ENCODE results near the gene GPR3.

The GPR3 gene

GRCh38 chr1:27395441-27396195 is 3.2 kb downstream of the GPR3 start:
- 12% methylated on average over 8 of the region's 10 CpGs for WGBS
- no peak overlapping the region for H3K27ac ChIP-seq (ENCODE audit: low read depth, low read length)

DNA sequence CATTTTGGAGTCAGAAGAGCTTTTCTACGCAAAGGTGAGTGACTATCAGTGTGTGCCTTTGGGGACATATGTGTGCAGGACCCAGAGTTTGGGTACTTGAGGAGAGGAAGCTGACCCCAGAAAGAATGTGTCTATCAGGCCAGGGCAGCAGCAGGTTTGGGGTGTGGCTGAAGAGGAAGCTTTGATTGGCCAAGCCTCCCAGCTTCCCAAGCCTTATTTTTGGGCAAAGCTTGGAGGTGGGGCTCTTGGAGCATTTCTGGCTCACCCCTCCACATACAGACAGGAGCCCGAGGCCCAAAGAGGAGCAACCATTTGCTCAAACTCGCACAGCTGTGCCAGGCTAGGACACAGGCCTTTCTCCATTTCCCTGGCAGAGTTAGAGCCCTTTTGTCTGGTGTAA is 4.7 kb downstream of the GPR3 start:
- Histone ChIP-seq H3K9me3 (ENCODE audit: insufficient read depth, low read depth, low read length) (no peaks in the 10 kb centered on the region), H3K27ac (ENCODE audit: low read depth, low read length) (no peak overlapping the region), H3K27me3 (ENCODE audit: insufficient read depth, low read length) (no peaks in the 10 kb centered on the region), H3K4me3 (ENCODE audit: low read length) (no peak overlapping the region), H3K36me3 (ENCODE audit: insufficient read depth, low read length) (no peaks in the 10 kb centered on the region), H3K4me1 (ENCODE audit: insufficient read depth, low read length) (peaks cover 13% of the 10 kb centered on the region), H3K9ac (ENCODE audit: low read depth, low read length) (no peak overlapping the region)
- 93% methylated on average over 3 of the region's 3 CpGs for WGBS

More at GRCh38 chr1:27395441-27396195, 3.2 kb downstream of the GPR3 start:
- Histone ChIP-seq H3K27me3 (ENCODE audit: insufficient read depth, low read length) (no peaks in the 10 kb centered on the region), H3K9me3 (ENCODE audit: insufficient read depth, low read depth, low read length) (no peaks in the 10 kb centered on the region), H3K4me3 (ENCODE audit: low read length) (no peak overlapping the region), H3K36me3 (ENCODE audit: insufficient read depth, low read length) (no peaks in the 10 kb centered on the region), H3K9ac (ENCODE audit: low read depth, low read length) (no peak overlapping the region), H3K4me1 (ENCODE audit: insufficient read depth, low read length) (peaks cover 13% of the 10 kb centered on the region)

- Histone ChIP-seq H3K9ac (ENCODE audit: low read depth, low read length) (no peak overlapping the region), H3K4me3 (ENCODE audit: low read length) (no peak overlapping the region), H3K4me1 (ENCODE audit: insufficient read depth, low read length) (peaks cover 17% of the 10 kb centered on the region), H3K27ac (ENCODE audit: low read depth, low read length) (no peak overlapping the region), H3K27me3 (ENCODE audit: insufficient read depth, low read length) (no peaks in the 10 kb centered on the region), H3K36me3 (ENCODE audit: insufficient read depth, low read length) (no peaks in the 10 kb centered on the region), H3K9me3 (ENCODE audit: insufficient read depth, low read depth, low read length) (no peaks in the 10 kb centered on the region)
- 72% methylated on average over 7 of the region's 7 CpGs for WGBS
Measured at GRCh38 chr1:27397749-27398148, 5.3 kb downstream of the GPR3 start.

GRCh38 chr1:27398405-27399149 is 6.2 kb downstream of the GPR3 start:
- no peaks in the 10 kb centered on the region for H3K9me3 ChIP-seq (ENCODE audit: insufficient read depth, low read depth, low read length)
- no peak overlapping the region for H3K4me3 ChIP-seq (ENCODE audit: low read length)
- no peak overlapping the region for H3K27ac ChIP-seq (ENCODE audit: low read depth, low read length)
- no peaks in the 10 kb centered on the region for H3K36me3 ChIP-seq (ENCODE audit: insufficient read depth, low read length)
- 81% methylated on average over 4 of the region's 4 CpGs for WGBS
- no peak overlapping the region for H3K9ac ChIP-seq (ENCODE audit: low read depth, low read length)
- no peaks in the 10 kb centered on the region for H3K27me3 ChIP-seq (ENCODE audit: insufficient read depth, low read length)
- peaks cover 24% of the 10 kb centered on the region for H3K4me1 ChIP-seq (ENCODE audit: insufficient read depth, low read length)

DNA sequence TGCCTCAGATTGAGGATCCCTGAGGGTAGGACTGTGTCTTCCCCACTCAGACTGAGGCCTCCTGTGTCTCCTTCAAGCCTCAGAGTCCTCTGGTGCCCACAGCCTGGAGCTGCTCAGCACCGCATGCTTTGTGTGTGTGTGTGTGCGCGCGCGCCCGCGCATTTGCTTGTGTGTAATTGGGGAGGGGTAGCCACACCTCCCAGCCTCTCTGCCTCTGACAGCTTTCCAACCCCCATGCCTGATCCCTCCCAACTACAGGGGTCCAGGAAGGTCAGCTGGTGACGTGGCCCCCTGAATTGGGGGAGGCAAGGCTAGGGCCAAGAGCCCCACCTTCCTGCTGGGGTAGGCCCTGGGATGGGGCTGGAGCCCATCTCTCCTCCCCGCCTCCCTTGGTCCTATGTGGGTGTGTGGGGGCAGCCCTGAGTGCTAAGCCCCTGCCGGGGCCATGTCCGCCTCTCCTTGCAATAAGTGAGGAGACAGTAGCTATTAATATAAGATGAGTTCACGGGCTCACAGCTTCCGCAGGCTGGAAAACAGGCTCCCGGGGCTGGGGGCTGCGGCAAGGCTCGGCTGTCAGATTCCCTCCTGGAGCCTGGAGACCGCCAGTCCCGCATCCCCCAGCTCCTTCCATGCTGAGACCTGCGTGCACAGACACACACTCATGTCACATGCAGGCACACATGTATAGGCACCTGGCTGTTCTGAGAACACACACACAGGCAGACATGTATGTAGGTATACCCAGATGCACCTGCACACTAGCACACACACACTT is 7.0 kb downstream of the GPR3 start:
- no peaks in the 10 kb centered on the region for H3K36me3 ChIP-seq (ENCODE audit: insufficient read depth, low read length)
- no peak overlapping the region for H3K4me3 ChIP-seq (ENCODE audit: low read length)
- H3K9me3 ChIP-seq (ENCODE audit: insufficient read depth, low read depth, low read length): no peaks in the 10 kb centered on the region
- H3K9ac ChIP-seq (ENCODE audit: low read depth, low read length): no peak overlapping the region
- 90% methylated on average over 13 of the region's 19 CpGs for WGBS
- no peaks in the 10 kb centered on the region for H3K27me3 ChIP-seq (ENCODE audit: insufficient read depth, low read length)
- H3K27ac ChIP-seq (ENCODE audit: low read depth, low read length): no peak overlapping the region
- H3K4me1 ChIP-seq (ENCODE audit: insufficient read depth, low read length): peaks cover 32% of the 10 kb centered on the region

- Histone ChIP-seq H3K36me3 (ENCODE audit: insufficient read depth, low read length) (no peaks in the 10 kb centered on the region), H3K9me3 (ENCODE audit: insufficient read depth, low read depth, low read length) (no peaks in the 10 kb centered on the region), H3K27ac (ENCODE audit: low read depth, low read length) (no peak overlapping the region), H3K9ac (ENCODE audit: low read depth, low read length) (no peak overlapping the region), H3K4me3 (ENCODE audit: low read length) (no peak overlapping the region), H3K4me1 (ENCODE audit: insufficient read depth, low read length) (peaks cover 41% of the 10 kb centered on the region), H3K27me3 (ENCODE audit: insufficient read depth, low read length) (no peaks in the 10 kb centered on the region)
- WGBS: 64% methylated on average over 13 of the region's 13 CpGs
Measured at GRCh38 chr1:27400082-27400962, 7.9 kb downstream of the GPR3 start.

DNA sequence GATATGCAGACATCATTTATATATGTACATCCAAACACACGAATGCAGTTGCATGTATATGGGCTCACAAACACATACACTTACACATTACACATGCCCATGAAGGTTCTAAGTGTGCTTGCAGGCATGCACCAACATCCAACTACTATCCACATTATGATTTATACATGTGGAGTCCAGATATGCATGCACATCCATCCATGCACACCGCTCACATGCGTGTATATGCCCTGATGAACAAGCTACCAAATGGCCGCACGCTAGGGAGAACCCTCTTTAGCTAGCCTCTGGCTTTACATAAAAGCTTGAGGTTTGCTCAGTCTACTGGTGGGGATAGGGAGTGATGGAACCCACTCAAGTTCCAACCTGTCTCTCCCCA is 8.5 kb downstream of the GPR3 start:
- Histone ChIP-seq H3K27me3 (ENCODE audit: insufficient read depth, low read length) (no peaks in the 10 kb centered on the region), H3K4me1 (ENCODE audit: insufficient read depth, low read length) (peaks cover 44% of the 10 kb centered on the region), H3K27ac (ENCODE audit: low read depth, low read length) (no peak overlapping the region), H3K9ac (ENCODE audit: low read depth, low read length) (no peak overlapping the region), H3K4me3 (ENCODE audit: low read length) (no peak overlapping the region), H3K9me3 (ENCODE audit: insufficient read depth, low read depth, low read length) (no peaks in the 10 kb centered on the region), H3K36me3 (ENCODE audit: insufficient read depth, low read length) (no peaks in the 10 kb centered on the region)
- 92% methylated on average over 5 of the region's 5 CpGs for WGBS

DNA sequence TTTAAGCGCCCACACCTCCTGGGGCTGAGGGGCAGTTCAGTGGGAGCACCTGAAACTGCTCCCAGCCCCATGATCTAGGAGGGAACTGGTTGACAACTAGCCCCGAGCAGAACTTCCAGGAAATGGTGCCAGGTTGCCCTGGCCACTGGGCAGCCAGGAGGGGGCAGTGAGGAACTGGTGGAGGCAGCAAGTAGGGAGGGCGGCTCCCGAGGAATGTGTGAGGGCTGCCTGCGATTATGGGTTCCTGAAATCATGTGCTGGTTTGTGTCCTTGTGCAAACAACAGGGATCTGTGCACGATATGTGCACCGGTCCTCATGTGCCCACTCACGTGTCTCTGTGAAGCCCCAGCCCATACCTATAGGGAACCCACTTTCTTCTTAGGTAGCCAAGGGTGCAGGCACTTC is 9.9 kb downstream of the GPR3 start:
- Histone ChIP-seq H3K36me3 (ENCODE audit: insufficient read depth, low read length) (peaks cover 6% of the 10 kb centered on the region; the same call in 1 of the 2 replicates), H3K27me3 (ENCODE audit: insufficient read depth, low read length) (no peaks in the 10 kb centered on the region), H3K27ac (ENCODE audit: low read depth, low read length) (peak overlapping the region; percentile 8; the same call in 1 of the 2 replicates), H3K9me3 (ENCODE audit: insufficient read depth, low read depth, low read length) (no peaks in the 10 kb centered on the region), H3K9ac (ENCODE audit: low read depth, low read length) (no peak overlapping the region), H3K4me3 (ENCODE audit: low read length) (no peak overlapping the region), H3K4me1 (ENCODE audit: insufficient read depth, low read length) (peaks cover 49% of the 10 kb centered on the region)
- 78% methylated on average over 8 of the region's 8 CpGs for WGBS

GRCh38 chr1:27403065-27403726 is 10.8 kb downstream of the GPR3 start:
- H3K9me3 ChIP-seq (ENCODE audit: insufficient read depth, low read depth, low read length): no peaks in the 10 kb centered on the region
- peak overlapping the region; percentile 67 for H3K27ac ChIP-seq (ENCODE audit: low read depth, low read length)
- WGBS: 72% methylated on average over 24 of the region's 24 CpGs
- H3K36me3 ChIP-seq (ENCODE audit: insufficient read depth, low read length): peaks cover 14% of the 10 kb centered on the region
- H3K4me1 ChIP-seq (ENCODE audit: insufficient read depth, low read length): peaks cover 44% of the 10 kb centered on the region
- no peak overlapping the region for H3K9ac ChIP-seq (ENCODE audit: low read depth, low read length)
- no peaks in the 10 kb centered on the region for H3K27me3 ChIP-seq (ENCODE audit: insufficient read depth, low read length)
- no peak overlapping the region for H3K4me3 ChIP-seq (ENCODE audit: low read length)

- H3K9ac ChIP-seq (ENCODE audit: low read depth, low read length): no peak overlapping the region
- peak overlapping the region; percentile 67 for H3K27ac ChIP-seq (ENCODE audit: low read depth, low read length)
- peaks cover 39% of the 10 kb centered on the region for H3K4me1 ChIP-seq (ENCODE audit: insufficient read depth, low read length)
- H3K9me3 ChIP-seq (ENCODE audit: insufficient read depth, low read depth, low read length): no peaks in the 10 kb centered on the region
- peaks cover 21% of the 10 kb centered on the region for H3K36me3 ChIP-seq (ENCODE audit: insufficient read depth, low read length)
- no peaks in the 10 kb centered on the region for H3K27me3 ChIP-seq (ENCODE audit: insufficient read depth, low read length)
- H3K4me3 ChIP-seq (ENCODE audit: low read length): no peak overlapping the region
Measured at GRCh38 chr1:27403931-27404330, 11.5 kb downstream of the GPR3 start.
